C4-2B (cell line): ENCODE data around the gene CARS1.
A peak's percentile ranks its signal among the peaks of the same experiment; 100 is the strongest.

Source experiments
- H3K27ac ChIP-seq: fragments of 450-650 bp; 2 replicates; pipeline ENCODE4 v1.5.1; 2017
- CTCF ChIP-seq: fragments of 450-650 bp; conservative IDR thresholded peaks from 2 replicates; pipeline ENCODE4 v1.5.1; 2017; ENCODE audit warnings: mild to moderate bottlenecking
- ZFX ChIP-seq: fragments of 450-650 bp; IDR thresholded peaks from 2 replicates; pipeline ENCODE4 v1.6.1; 2017

CARS1 gene

DNA sequence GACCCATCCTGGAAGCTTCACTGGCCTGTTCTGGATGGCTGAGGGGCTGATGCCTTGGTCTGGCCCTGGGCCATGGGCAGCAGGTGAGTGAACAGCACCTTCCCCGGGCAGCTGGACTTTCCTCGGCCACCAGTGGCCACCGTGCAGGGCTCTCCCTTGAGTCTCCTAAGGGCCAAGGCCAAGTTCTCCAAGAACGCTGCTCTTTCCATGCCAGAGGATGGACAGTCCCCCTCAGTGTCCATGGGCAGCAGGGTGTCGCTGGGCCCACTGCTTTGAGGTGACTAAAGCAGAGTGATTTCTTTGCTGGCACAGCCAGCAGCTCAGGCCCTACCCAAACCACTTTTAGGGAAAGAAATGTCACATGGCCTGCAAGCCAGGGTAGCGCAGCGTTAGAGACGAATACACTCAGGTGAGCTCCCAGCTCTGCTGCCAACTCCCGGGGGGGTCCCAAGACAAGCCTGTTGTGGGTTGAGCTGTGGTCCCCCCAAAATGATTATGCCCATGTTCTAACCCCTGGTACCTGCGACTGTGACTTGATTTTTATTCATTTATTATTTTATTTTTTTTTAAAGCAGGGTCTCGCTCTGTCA is 3.3 kb upstream of the CARS1 start:
- TF ChIP-seq CTCF (no peak), ZFX (no peak)
- H3K27ac ChIP-seq, result no peak overlapping the region

- TF ChIP-seq ZFX (no peak), CTCF (no peak)
- H3K27ac ChIP-seq, result no peak overlapping the region
These were observed 1.8 kb upstream of the CARS1 start for GRCh38 chr11:3058753-3059664.

- TF ChIP-seq CTCF (no peak), ZFX (no peak)
- H3K27ac ChIP-seq, result peak overlapping the region; percentile 87
These were observed 741 bp downstream of the CARS1 start for GRCh38 chr11:3056296-3057068.

- TF ChIP-seq CTCF (no peak), ZFX (no peak)
- H3K27ac ChIP-seq, result peak overlapping the region; percentile 87; the same call in 1 of the 2 replicates
These were observed 1.3 kb downstream of the CARS1 start for GRCh38 chr11:3055891-3056290.

- no peak overlapping the region for H3K27ac ChIP-seq
- no peak for TF ChIP-seq CTCF
- TF ChIP-seq ZFX, result no peak
These were observed 4.7 kb downstream of the CARS1 start for GRCh38 chr11:3052567-3052966.

DNA sequence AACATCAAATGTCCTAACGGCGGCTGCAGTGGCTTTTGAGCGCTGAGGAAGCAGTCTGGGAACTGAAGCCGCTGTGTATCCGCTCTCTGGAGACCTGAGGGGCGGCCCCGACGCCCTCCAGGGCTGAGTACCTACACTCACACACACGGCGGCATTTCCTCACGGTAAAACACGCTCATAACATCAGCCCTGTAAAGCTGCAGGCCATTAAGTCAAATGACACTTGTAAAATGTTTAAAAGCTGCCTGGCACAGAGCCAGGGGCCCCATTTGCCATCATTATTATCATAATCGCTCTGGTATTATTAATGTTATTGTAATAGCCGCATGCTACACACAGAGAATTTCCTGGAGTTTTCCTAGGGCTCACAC is 5.1 kb downstream of the CARS1 start:
- no peak overlapping the region for H3K27ac ChIP-seq
- TF ChIP-seq CTCF, result no peak
- TF ChIP-seq ZFX, result no peak
